Measurements from ENCODE around the gene ASNS.

DNA sequence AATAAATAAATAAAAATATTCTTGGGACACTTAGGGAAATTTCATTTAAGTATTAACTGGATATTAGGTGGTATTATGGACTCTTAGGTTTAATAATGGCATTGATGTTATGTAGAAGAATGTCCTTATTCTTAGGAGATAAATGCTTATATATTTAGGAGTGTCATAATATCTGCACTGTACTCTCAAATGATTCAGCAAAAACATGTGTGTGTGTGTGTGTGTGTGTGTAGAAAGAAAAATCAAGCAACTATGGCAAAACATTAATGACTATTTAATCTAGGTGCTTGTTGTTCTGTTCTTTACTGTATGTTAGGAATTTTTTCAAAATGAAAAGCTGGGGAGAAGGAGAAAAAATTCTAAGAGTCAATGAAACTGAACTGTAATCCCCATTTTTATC is 3.9 kb downstream of the ASNS start:
- TF ChIP-seq, protein P1, sequence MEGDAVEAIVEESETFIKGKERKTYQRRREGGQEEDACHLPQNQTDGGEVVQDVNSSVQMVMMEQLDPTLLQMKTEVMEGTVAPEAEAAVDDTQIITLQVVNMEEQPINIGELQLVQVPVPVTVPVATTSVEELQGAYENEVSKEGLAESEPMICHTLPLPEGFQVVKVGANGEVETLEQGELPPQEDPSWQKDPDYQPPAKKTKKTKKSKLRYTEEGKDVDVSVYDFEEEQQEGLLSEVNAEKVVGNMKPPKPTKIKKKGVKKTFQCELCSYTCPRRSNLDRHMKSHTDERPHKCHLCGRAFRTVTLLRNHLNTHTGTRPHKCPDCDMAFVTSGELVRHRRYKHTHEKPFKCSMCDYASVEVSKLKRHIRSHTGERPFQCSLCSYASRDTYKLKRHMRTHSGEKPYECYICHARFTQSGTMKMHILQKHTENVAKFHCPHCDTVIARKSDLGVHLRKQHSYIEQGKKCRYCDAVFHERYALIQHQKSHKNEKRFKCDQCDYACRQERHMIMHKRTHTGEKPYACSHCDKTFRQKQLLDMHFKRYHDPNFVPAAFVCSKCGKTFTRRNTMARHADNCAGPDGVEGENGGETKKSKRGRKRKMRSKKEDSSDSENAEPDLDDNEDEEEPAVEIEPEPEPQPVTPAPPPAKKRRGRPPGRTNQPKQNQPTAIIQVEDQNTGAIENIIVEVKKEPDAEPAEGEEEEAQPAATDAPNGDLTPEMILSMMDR (IDR thresholded peaks at IDR 0.05) = no peak
- TF ChIP-seq POLR2A (IDR thresholded peaks at IDR 0.05) = no peak
